ENCODE measurements around the gene NAALADL1. TPM values are rescaled to one million over a fixed set of nuclear protein-coding genes. Genes with fewer than 3 reads are reported as not detected.
A peak's percentile ranks its signal among the peaks of the same experiment; 100 is the strongest.

Gene NAALADL1
- total and polyA plus RNA-seq, 3 experiments from 2014 or later: 10.8 to 17.0 (median 13.3) TPM

DNA sequence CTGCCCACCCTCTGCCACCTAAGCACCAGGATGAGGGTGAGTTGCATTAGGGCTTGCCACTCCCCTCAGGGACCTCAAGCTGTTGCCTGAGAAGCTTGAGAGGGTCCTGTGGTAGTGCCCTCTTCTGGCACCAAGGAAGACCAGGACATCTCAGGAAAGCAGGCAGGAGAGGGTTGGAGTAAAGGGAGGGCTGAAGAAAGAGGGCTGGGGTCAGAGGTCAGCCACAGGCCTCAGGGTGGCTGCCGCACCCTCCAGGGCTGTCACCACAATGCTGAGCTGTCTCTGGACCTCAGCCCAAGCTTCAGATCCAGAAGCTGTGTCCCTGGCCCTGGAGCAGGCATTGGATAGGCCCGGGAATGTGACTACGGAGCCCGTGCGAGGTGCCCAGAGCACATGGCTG is 13.3 kb downstream of the NAALADL1 start:
- Mint-ChIP-seq H3K27me3 (peaks cover 0 to 4% of the 10 kb centered on the region in 2 donors), H3K4me3 (peak overlapping the region in 1 of 7 donors; percentile 74), H3K27ac (no peak overlapping the region), H3K36me3 (peaks cover 0 to 16% (median 0%) of the 10 kb centered on the region in 3 donors), H3K4me1 (peaks cover 14 to 39% (median 23%) of the 10 kb centered on the region in 3 donors), H3K9me3 (no peaks in the 10 kb centered on the region)
- Histone ChIP-seq H3K9me3 (ENCODE audit: low read length) (no peaks in the 10 kb centered on the region), H3K27me3 (ENCODE audit: insufficient read depth, low read length, poor library complexity, severe bottlenecking) (no peaks in the 10 kb centered on the region), H3K27ac (ENCODE audit: low read depth, low read length) (no peak overlapping the region), H3K36me3 (ENCODE audit: insufficient read depth, low read length) (no peaks in the 10 kb centered on the region), H3K4me3 (ENCODE audit: low read length) (no peak overlapping the region), H3K4me1 (ENCODE audit: insufficient read depth, low read length) (peaks cover 13% of the 10 kb centered on the region)
- DNase-seq: no peak
- CTCF ChIA-PET: no interaction called here
- POLR2A ChIA-PET: interaction anchor here (0.8 kb wide), 1 partner anchor 18 kb away, joined by 3 read pairs; no protein-coding TSS in a partner anchor

DNA sequence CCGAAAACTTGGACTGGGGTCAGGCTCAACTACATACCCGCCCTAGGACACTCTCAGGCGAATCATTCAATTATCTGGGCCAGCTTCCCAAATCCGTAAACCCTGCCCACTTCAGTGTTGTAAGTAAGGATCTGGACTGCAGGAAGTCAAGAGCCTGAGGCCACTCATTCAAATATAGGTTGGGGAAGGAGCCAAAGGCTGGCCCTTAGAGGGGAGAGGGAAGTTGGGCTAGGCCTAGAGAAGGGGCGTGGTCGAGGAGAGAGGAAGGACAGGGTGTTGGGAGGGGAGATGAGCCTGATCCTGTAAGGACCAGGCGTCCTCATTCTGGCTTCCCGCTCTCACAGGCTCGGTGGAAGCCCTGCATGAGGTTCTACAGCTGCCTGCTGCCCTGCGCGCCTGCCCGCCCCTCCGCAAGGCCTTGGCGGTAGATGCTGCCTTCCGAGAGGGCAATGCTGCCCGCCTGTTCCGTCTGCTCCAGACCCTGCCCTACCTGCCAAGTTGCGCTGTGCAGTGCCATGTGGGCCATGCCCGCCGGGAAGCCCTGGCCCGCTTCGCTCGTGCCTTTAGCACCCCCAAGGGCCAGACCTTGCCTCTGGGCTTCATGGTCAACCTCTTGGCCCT is 14.4 kb downstream of the NAALADL1 start:
- DNase-seq: no peak
- Histone ChIP-seq H3K4me3 (ENCODE audit: low read length) (no peak overlapping the region), H3K4me1 (ENCODE audit: insufficient read depth, low read length) (peaks cover 14% of the 10 kb centered on the region), H3K27me3 (ENCODE audit: insufficient read depth, low read length, poor library complexity, severe bottlenecking) (no peaks in the 10 kb centered on the region), H3K36me3 (ENCODE audit: insufficient read depth, low read length) (no peaks in the 10 kb centered on the region), H3K9me3 (ENCODE audit: low read length) (no peaks in the 10 kb centered on the region), H3K27ac (ENCODE audit: low read depth, low read length) (no peak overlapping the region)
- ChIA-PET POLR2A (no interaction called here), CTCF (no interaction called here)
- H3K4me3 Mint-ChIP-seq: peak overlapping the region in 3 of 7 donors; percentile 11 to 58 (median 12)
- peaks cover 14 to 39% (median 23%) of the 10 kb centered on the region in 3 donors for H3K4me1 Mint-ChIP-seq
- peaks cover 0 to 16% (median 0%) of the 10 kb centered on the region in 3 donors for H3K36me3 Mint-ChIP-seq
- H3K9me3 Mint-ChIP-seq: no peaks in the 10 kb centered on the region
- peaks cover 0 to 4% of the 10 kb centered on the region in 2 donors for H3K27me3 Mint-ChIP-seq
- H3K27ac Mint-ChIP-seq: no peak overlapping the region

DNA sequence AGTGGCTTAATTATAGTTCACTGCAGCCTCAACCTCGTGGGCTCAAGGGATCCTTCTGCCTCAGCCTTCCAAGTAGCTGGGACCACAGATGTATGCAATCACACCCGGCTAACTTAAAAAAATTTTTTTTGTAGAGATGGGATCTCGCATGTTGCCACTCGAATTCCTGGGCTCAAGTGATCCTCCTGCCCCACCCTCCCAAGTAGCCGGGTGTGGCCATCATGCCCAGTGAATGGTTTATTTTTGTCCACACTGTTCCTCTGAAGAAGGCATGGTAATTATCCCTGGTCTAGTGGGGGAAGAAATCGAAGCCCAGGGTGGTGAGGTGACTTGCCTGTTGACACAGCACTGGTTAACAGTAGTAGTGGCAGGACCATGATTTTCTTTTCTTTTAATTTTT is 15.5 kb downstream of the NAALADL1 start:
- Histone ChIP-seq H3K27me3 (ENCODE audit: insufficient read depth, low read length, poor library complexity, severe bottlenecking) (no peaks in the 10 kb centered on the region), H3K27ac (ENCODE audit: low read depth, low read length) (no peak overlapping the region), H3K4me1 (ENCODE audit: insufficient read depth, low read length) (peaks cover 8% of the 10 kb centered on the region), H3K4me3 (ENCODE audit: low read length) (no peak overlapping the region), H3K36me3 (ENCODE audit: insufficient read depth, low read length) (no peaks in the 10 kb centered on the region), H3K9me3 (ENCODE audit: low read length) (no peaks in the 10 kb centered on the region)
- Mint-ChIP-seq H3K27ac (no peak overlapping the region), H3K4me3 (peak overlapping the region in 6 of 7 donors; percentile 26 to 91 (median 85)), H3K36me3 (peaks cover 0 to 24% (median 0%) of the 10 kb centered on the region in 3 donors), H3K27me3 (peaks cover 0 to 4% of the 10 kb centered on the region in 2 donors), H3K4me1 (peaks cover 14 to 35% (median 23%) of the 10 kb centered on the region in 3 donors), H3K9me3 (no peaks in the 10 kb centered on the region)
- POLR2A ChIA-PET: no interaction called here
- CTCF ChIA-PET: interaction anchor here (0.6 kb wide), 1 partner anchor 665 kb away, joined by 3 read pairs; no protein-coding TSS in a partner anchor
- no peak for DNase-seq

DNA sequence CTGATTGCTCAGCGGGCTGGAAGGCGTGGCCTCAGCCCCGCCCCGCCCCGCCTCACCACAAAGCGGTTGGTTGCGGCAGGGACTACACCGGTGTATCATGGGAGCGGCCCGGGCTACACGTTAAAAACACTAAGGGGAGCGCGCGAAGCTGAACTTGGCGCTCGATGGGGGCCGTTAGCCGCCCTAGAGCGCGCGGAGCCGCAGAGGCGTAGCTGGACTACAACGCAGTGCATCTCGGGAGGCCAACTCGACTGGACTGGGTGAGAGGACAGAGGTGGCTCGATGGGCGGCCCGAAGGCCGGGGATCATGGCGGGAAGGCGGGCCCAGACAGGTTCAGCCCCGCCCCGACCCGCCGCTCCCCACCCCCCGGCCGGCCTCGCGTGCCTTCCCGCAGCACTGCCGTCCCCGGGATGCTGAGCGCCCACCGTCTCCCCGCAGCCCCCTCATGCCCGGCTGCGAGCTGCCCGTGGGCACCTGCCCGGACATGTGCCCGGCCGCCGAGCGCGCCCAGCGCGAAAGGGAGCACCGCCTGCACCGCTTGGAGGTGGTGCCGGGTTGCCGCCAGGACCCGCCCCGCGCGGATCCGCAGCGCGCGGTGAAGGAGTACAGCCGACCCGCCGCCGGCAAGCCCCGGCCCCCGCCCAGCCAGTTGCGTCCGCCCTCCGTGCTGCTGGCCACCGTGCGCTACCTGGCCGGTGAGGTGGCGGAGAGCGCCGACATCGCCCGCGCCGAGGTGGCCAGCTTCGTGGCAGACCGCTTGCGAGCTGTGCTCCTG is 17.3 kb downstream of the NAALADL1 start, which contains the start of gene SAC3D1:
Gene SAC3D1 (plus strand): TSS at position 364 of the 776 bp plus-strand sequence. CDS start 83 bp downstream, at position 447.
- H3K27ac ChIP-seq (ENCODE audit: low read depth, low read length): peak within 1 kb of the TSS; percentile 72
- H3K36me3 Mint-ChIP-seq: peaks cover 0 to 31% (median 0%) of the 10 kb centered on the region in 3 donors
- H3K27me3 ChIP-seq (ENCODE audit: insufficient read depth, low read length, poor library complexity, severe bottlenecking): no peaks in the 10 kb centered on the region
- no peaks in the 10 kb centered on the region for H3K36me3 ChIP-seq (ENCODE audit: insufficient read depth, low read length)
- peak within 1 kb of the TSS; percentile 83 to 95 (median 88) for H3K27ac Mint-ChIP-seq
- H3K4me3 Mint-ChIP-seq: peak within 1 kb of the TSS; percentile 90 to 95 (median 93)
- H3K9me3 Mint-ChIP-seq: no peaks in the 10 kb centered on the region
- CTCF ChIA-PET: interaction anchor here (0.7 to 2.3 kb wide), 9 partner anchors 12 to 739 kb away, joined by 3 to 10 read pairs (median 4); partner anchors contain the start of genes ARL2 and SLC25A45
- POLR2A ChIA-PET: interaction anchor here (0.8 to 2.6 kb wide), 8 partner anchors 9 to 818 kb away, joined by 3 to 14 read pairs (median 4); partner anchors contain the start of genes ARL2, SNX15, SYVN1 and ZNHIT2
- H3K27me3 Mint-ChIP-seq: no peaks in the 10 kb centered on the region
- peaks cover 8% of the 10 kb centered on the region for H3K4me1 ChIP-seq (ENCODE audit: insufficient read depth, low read length)
- H3K4me1 Mint-ChIP-seq: peaks cover 8 to 19% (median 14%) of the 10 kb centered on the region in 3 donors
- H3K9me3 ChIP-seq (ENCODE audit: low read length): no peaks in the 10 kb centered on the region
- H3K4me3 ChIP-seq (ENCODE audit: low read length): peak within 1 kb of the TSS; percentile 63
- peak; percentile 80 to 91 (median 85) for DNase-seq

DNA sequence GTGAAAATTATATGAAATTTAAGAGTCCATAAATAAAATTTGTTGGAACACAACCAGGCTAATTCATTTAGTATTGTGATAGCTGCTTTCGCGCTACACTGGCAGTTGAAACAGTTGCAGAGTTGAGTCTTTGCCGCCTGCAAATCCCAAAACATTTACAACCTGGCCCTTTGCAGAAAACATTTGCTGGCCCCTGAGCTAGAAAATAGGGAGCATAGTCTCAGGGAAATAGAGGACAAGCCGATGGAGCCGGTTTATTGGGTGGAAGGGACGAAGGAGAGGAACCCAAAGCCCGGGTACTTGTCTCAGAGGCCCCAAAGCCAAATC is 17.9 kb downstream of the NAALADL1 start:
- Mint-ChIP-seq H3K4me3 (peak overlapping the region; percentile 90 to 95 (median 93)), H3K27ac (peak overlapping the region; percentile 83 to 95 (median 88)), H3K9me3 (no peaks in the 10 kb centered on the region), H3K36me3 (peaks cover 0 to 36% (median 0%) of the 10 kb centered on the region in 3 donors), H3K27me3 (no peaks in the 10 kb centered on the region), H3K4me1 (peaks cover 8 to 18% (median 14%) of the 10 kb centered on the region in 3 donors)
- Histone ChIP-seq H3K27ac (ENCODE audit: low read depth, low read length) (peak overlapping the region; percentile 72), H3K27me3 (ENCODE audit: insufficient read depth, low read length, poor library complexity, severe bottlenecking) (no peaks in the 10 kb centered on the region), H3K9me3 (ENCODE audit: low read length) (no peaks in the 10 kb centered on the region), H3K4me1 (ENCODE audit: insufficient read depth, low read length) (peaks cover 8% of the 10 kb centered on the region), H3K36me3 (ENCODE audit: insufficient read depth, low read length) (peaks cover 4% of the 10 kb centered on the region), H3K4me3 (ENCODE audit: low read length) (peak overlapping the region; percentile 63)
- POLR2A ChIA-PET: interaction anchor here (0.8 to 2.6 kb wide), 8 partner anchors 9 to 819 kb away, joined by 3 to 14 read pairs (median 4); partner anchors contain the start of genes ARL2, SNX15, SYVN1 and ZNHIT2
- DNase-seq: no peak
- CTCF ChIA-PET: interaction anchor here (1.0 to 2.3 kb wide), 5 partner anchors 11 to 574 kb away, joined by 3 to 10 read pairs (median 4); partner anchors contain the start of gene ARL2

DNA sequence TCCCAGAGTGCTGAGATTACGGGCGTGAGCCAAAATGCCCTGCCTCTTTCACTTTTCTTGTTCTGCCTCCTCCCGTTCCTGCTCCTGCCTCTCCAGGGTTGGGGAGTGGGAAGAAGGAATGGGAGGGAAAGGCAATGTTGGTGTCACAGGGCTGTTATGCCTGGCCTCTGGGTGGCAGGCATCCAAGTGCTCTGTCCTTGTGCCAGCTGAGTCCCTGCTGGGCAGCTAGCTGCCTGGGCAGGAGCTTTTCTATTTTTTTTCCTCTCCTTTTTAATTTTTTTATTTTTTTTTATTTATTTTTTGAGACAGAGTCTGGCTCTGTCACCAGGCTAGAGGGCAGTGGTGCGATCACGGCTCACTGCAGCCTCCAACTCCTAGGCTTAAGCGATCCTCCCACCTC is 21.4 kb downstream of the NAALADL1 start:
- DNase-seq: no peak
- Histone ChIP-seq H3K4me3 (ENCODE audit: low read length) (no peak overlapping the region), H3K4me1 (ENCODE audit: insufficient read depth, low read length) (peaks cover 8% of the 10 kb centered on the region), H3K9me3 (ENCODE audit: low read length) (no peaks in the 10 kb centered on the region), H3K27ac (ENCODE audit: low read depth, low read length) (no peak overlapping the region), H3K27me3 (ENCODE audit: insufficient read depth, low read length, poor library complexity, severe bottlenecking) (no peaks in the 10 kb centered on the region), H3K36me3 (ENCODE audit: insufficient read depth, low read length) (peaks cover 12% of the 10 kb centered on the region)
- CTCF ChIA-PET: no interaction called here
- H3K9me3 Mint-ChIP-seq: no peaks in the 10 kb centered on the region
- H3K4me3 Mint-ChIP-seq: no peak overlapping the region
- POLR2A ChIA-PET: no interaction called here
- no peak overlapping the region for H3K27ac Mint-ChIP-seq
- H3K4me1 Mint-ChIP-seq: peaks cover 6 to 9% (median 7%) of the 10 kb centered on the region in 3 donors
- no peaks in the 10 kb centered on the region for H3K27me3 Mint-ChIP-seq
- peaks cover 0 to 51% (median 2%) of the 10 kb centered on the region in 3 donors for H3K36me3 Mint-ChIP-seq

DNA sequence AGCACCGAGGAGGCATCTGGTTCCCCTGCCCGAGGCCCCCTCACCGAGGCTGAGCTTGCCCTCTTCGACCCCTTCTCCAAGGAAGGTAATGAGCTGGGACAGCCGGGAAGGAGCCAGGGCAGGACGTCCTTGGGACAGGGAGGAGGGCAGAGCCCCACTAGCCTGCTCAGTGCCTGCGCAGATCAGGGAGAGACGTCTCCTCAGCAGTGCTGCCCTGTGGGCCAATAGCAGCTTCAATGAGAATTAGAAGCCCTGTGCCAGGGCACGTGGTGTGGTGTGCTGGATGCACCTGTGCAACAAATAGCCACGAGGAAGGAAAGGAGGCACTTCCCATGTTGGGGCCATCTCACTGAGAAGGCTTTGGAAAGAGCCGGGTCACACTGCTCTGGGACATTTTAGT is 22.8 kb downstream of the NAALADL1 start:
- no peak for DNase-seq
- H3K4me1 Mint-ChIP-seq: peaks cover 1 to 3% (median 2%) of the 10 kb centered on the region in 3 donors
- Histone ChIP-seq H3K27ac (ENCODE audit: low read depth, low read length) (no peak overlapping the region), H3K9me3 (ENCODE audit: low read length) (no peaks in the 10 kb centered on the region), H3K27me3 (ENCODE audit: insufficient read depth, low read length, poor library complexity, severe bottlenecking) (no peaks in the 10 kb centered on the region), H3K4me3 (ENCODE audit: low read length) (no peak overlapping the region), H3K36me3 (ENCODE audit: insufficient read depth, low read length) (peaks cover 13% of the 10 kb centered on the region), H3K4me1 (ENCODE audit: insufficient read depth, low read length) (peaks cover 6% of the 10 kb centered on the region)
- H3K27me3 Mint-ChIP-seq: no peaks in the 10 kb centered on the region
- no peak overlapping the region for H3K27ac Mint-ChIP-seq
- no peaks in the 10 kb centered on the region for H3K9me3 Mint-ChIP-seq
- ChIA-PET POLR2A (no interaction called here), CTCF (no interaction called here)
- H3K36me3 Mint-ChIP-seq: peaks cover 0 to 53% (median 2%) of the 10 kb centered on the region in 3 donors
- H3K4me3 Mint-ChIP-seq: no peak overlapping the region

Data from CD8-positive, alpha-beta memory T cell (primary cell).